ENCODE data around the gene IVD.

The IVD gene

DNA sequence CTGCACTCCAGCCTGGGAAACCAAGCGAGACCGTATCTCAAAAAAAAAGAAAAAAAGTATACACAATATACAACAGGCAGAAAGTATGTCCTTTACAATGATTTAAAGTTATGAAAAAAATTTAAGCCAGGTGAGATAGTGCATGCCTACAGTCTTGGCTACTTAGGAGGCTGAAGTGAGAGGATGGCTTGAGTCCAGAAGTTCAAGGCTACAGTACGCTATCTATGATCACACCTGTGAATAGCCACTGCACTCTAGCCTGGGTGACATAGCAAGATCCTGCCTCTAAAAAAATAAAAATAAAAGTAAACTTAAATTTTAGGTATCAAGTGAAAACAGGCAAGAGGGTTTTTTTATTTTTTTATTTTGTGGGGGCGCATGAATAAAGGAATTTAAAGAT lies 26.2 kb upstream of the IVD start:
- DNase-seq: no peak

DNA sequence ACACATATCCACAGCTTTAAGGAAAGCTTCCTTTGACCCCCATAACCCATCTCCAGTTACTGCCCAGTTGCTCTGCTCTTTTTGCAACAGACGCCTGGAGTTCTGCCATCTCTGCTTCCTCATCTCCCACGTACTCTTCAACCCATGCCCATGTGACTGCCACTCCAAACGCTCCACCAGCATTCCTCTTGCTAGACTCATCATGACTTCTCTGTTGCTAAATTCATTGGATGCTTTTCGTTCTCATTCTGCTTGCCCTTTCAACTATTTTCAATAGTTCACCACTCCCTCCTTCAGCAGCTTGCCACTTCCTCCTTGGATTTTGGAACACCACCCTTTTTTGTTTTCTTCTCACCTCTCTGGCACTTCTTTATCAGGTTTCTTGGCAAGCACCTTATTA lies 25.7 kb upstream of the IVD start:
- DNase-seq: peak; percentile 39

DNA sequence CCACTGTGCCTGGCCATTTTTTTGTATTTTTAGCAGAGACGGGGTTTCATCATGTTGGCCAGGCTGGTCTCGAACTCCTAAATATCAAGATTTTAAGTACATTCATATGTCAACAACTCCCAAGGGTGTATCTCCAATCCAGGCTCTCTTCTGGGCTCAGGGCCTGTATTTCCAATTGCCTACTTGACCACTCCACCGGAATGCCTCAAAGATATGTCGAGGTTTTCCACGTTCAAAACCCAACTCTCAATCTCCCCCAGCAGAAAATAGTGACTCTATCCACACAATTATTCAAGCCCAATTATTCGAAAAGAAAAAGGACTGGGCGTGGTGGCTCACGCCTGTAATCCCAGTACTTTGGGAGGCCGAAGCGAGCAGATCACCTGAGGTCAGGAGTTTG lies 25.0 kb upstream of the IVD start:
- no peak for DNase-seq

DNA sequence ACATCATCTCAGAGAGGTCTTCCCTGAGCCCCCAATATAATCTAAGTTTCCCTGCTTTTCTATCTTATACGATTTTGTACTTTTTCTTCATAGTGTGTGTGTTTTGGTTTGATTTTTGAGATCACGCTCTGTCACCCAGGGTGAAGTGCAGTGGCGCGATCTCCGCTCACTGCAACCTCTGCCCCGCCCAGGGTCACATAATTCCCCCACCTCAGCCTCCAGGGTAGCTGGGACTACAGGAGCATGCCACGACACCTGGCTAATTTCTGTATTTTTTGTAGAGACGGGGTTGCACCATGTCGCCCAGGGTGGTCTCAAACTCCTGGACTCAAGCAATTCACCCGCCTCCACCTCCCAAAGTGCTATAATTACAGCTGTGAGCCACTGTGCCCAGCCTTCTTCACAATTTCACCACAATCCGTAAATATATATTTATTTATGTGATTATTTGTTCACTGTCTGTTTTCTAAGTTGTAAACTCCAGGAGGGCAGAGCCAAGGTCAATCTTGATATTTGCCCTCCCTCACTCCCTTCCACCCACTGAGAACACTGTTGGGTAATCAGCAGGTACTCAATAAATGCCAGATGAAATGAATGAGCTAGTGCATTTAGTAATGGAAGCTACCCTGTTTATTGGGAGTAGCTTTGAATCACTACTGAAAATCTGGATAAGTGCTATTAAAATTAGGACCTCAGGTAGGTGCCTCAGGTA lies 23.6 kb upstream of the IVD start:
- no peak for DNase-seq

DNA sequence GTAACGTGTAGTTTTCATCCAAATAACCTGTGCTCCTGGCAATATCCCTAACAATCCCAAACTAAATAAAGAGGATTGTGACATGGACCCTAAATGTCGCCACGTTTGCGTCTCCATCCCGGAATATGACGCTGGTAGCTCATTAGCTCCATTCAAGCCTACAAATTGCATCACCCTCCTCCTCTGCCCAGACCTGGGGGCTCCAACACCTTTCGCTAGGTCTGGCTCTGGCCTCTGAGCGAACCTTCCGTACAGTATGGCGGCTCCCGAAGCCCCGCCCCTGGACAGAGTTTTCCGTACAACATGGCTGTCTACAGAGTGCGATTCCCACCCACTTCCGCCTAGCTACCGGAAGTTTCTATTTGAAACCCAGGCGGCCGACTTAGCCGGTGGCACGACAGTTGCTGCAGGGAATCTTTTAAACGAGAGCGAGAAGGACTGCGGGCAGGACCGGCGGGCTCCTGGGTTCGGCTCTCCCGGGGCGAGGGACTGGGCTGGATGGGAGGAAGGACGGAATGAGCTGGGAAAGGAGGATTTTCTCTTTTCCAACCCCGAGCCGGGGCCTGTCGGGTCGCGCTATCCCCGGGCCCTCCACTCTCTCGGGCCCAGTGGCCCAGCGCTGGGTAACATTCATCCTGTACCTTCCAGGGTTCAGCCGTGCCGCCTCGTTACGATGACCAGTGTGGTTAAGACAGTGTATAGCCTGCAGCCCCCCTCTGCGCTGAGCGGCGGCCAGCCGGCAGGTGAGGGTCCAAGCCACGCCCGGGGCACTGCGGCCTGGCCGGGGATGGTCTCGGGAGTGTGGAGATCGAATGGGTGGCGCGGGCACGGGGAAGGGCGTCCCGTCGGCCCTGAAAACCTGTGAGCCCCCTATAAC lies 22.8 kb upstream of the IVD start, which contains the start of gene KNSTRN:
TSS of gene KNSTRN (plus strand) at position 142 of the 877 bp plus-strand sequence. CDS start at position 257, 115 bp downstream.
- peak; percentile 69 for DNase-seq

DNA sequence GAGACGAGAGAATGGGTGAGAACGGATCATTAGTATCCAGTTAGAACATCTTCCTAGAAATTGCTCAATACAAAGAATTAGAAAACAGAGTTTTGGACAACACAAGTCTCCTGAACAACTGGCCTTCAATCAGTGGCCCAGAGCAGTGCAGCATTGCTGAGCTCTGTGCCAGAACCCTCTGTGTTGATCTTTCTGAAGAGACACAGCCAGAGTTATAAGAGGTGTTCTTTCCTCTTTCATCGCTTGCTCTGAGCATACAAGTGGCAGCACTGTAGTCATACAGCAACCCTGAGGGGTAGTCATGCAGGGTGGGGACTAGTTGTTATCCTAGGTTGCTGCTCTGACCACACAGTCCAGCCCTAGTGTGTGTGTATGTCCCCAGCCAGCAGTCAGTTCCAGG lies 19.1 kb upstream of the IVD start:
- no peak for DNase-seq

DNA sequence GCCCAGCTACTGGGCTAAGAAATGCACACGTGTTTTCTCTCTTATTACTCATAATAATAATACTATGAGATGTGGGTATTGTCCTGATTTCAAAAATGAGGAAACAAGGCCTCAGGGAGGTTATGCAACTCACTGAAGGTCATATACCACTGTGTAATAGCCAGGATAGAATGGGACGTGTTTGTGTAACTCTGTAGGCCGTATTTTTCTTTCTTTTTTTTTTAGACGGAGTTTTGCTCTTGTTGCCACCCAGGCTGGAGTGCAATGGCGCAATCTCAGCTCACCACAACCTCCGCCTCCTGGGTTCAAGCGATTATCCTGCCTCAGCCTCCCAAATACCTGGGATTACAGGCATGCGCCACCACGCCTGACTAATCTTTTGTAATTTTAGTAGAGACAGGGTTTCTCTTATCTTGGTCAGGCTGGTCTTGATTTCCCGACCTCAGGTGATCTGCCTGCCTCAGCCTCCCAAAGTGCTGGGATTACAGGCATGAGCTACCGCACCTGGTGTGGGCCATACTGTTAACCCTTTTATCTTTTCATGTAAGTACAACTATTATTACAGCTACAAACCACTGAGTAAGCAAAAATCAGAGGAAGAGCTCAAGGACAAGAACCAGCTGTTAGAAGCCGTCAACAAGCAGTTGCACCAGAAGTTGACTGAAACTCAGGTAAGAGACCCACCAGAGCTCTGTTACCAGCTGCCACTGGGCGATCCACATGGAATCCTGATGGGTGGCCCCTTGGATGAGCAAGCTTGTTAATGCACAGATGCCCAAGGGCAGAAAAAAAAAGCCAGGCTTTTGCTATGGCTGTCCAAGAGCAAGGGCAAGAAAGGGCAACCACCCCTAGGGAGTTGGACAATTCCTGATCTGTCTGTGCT lies 16.4 kb upstream of the IVD start:
- no peak for DNase-seq

DNA sequence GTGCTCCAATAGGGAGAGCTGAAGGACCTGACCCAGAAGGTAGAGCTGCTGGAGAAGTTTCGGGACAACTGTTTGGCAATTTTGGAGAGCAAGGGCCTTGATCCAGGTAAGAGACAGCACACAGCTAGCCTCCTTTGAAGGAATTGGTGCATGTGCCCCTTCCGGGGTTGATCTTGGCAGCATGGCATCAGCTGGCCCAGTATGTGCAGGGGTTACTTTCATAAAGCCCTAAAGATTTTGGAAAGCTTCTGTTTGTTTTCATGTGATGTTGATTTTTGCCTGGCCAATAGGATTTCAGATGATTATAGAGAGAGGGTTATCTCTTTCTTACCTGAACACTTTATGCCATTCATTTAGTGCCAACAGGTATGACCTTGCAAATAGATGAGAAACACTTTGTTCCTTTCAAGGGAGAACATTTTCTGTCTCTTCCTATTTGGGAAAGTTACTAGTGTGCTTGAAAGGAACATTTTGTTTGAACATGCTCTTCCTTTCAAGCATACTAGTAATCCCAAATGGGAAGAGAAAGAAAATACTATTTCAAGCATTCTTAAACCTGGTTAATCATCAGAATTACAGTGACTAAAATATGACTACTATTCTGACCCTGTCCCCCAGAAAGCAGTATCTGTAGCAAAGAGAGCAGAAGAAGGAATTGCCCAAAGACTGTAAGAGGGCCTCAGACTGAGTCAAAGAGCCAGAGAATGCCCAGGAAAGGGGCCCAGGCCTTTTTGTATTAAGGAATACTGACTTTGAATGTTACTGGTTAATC lies 15.6 kb upstream of the IVD start:
- DNase-seq: no peak

DNA sequence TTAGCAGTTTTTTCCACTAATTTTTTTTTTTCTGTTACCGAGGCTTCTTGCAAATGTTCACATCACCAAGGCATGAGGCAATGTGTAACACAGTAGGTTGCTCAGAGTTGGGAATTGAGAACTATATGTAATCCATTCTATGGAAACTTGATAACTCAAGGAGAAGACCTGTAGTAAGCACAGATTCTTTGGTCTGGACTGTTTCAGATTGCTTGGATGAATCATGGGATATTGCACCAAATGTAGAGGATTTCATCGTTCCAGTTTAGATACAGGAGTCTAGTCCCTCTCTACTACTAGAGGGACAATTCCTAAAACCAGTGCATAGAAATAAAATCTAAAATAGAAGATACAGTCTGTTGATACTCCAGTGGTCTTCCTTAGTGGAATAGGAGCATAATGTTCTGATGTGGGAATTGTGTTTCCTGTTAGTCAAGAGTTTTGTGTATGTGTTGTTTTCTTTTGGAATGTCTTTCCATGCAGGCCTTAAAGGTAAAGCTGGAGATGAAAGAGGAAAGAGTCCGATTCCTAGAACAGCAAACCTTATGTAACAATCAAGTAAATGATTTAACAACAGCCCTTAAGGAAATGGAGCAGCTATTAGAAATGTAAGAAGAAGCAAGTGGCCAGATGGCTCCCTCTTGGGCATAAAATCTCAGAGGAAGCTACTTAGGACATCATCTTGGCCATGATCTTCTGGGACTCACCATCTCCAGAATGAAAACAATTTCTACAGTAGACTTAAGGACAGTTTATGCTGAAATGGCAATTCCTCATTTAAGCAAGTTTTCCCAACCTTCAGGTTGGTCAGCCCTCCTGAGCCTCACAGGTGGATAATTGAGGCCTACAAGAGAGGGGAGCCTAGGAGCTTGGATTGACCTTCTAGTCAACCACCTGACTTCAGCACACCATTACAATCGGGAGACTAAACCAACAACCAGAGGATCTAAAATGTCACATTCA lies 12.3 kb upstream of the IVD start:
- DNase-seq: no peak

DNA sequence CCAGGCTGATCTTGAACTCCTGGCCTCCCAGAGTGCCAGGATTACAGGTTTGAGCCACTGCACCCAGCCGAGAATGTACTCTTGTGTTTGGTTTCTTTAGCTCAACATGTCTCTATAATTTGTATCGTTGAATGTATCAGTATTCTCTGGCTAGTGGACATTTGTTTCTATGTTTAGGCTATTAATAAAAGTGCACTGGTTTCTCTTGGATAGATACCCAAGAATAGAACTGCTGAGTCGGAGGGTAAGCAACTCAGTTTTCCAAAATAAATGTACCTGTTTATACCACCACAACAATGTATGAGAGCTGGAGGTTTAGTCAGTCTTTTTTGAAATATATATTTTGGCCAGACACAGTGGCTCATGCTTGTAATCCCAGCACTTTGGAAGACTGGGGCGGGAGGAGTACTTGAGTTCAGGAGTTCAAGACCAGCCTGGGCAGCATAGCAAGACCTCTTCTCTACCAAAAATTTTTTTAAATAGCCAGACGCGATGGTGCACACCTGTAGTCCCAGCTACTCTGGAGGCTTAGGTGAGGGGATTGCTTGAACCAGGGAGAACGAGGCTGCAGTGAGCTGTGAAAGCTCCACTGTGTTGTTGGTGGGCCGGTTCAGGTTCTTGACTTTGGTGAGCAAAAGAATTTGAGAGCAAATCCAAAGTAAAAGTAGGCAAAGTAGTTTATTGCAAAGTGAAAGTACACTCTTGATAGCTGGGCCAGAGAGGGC lies 7.7 kb upstream of the IVD start:
- no peak for DNase-seq

DNA sequence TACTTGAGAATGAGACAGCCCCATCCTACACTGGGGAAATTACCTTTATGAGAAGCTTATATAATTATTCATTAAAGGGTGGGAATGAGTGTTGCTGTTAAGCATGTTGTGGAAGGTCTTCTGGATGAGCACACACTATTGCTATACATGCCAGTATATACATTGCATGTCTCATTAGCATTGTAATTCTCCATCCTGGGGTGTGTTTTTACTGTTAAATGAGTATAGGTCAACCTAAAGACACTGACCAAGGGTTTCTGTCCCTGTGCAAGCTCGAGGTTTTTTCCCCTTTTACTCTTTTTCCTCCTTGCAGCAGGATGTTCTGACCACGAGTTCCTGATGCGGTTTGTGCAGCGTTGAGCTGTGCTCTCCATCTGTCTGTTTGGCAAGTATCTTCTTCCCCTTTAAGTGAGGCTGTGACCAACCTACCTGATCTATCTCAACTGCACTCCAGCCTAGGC lies 7.2 kb upstream of the IVD start:
- DNase-seq: no peak

DNA sequence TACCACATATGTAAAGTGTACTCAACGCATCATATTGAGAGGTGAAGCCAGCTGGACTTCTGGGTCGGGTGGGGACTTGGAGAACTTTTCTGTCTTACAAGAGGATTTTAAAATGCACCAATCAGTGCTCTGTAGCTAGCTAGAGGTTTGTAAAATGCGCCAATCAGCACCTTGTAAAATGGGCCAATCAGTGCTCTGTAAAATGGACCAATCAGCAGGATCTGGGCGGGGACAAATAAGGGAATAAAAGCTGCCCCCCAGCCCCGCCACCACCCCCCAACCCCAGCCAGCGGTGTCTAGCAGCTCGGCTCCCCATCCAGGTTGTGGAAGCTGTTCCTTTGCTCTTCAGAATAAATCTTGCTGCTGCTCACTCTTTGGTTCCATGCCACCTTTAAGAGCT lies 6.2 kb upstream of the IVD start:
- DNase-seq: no peak

DNA sequence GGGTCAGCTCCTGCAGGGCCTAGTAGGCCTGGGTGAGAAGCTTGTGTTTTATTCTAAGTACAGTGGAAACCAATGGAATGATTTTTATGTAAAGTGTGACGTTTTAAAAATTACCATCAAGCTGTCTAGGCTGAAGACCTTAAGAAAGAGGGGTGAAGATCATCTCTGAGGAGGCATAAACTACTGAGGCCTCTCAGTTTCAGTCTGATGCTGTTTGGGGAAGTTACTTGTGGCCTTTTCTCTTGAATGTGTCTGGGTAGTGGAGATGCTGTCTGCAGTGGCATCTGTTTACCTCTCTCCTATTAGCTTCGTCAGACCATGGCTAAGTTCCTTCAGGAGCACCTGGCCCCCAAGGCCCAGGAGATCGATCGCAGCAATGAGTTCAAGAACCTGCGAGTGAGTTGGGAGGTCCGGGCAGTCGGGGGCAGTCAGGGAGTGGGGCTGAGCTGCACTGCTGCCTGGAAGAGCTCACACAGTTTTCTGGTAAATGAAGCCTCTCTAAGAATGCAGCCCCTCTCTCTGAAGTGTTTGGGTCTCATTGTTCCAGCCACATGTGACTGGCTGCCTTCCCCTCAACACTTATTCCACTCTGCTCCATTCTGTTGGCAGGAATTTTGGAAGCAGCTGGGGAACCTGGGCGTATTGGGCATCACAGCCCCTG lies 1.9 kb downstream of the IVD start:
- no peak for DNase-seq

DNA sequence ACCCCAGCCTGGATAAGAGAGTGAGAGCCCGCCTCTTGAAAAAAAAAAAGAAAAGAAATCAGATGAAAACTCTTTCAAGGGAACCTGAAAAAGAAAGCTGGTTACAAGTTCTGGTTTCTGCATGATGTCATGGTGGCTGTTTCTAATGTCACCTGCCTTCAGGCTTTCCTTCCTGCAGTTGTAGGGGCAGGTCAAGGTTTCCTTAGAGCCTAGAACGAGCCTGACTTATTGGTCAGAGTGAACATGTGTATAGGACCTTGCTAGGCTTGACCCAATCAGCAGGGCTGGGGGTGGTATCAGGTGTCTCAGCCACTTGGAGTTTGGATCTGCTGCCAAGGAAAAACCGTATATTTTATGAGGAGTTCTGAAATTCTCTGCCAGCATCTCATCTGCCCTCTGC lies 3.8 kb downstream of the IVD start:
- DNase-seq: no peak

DNA sequence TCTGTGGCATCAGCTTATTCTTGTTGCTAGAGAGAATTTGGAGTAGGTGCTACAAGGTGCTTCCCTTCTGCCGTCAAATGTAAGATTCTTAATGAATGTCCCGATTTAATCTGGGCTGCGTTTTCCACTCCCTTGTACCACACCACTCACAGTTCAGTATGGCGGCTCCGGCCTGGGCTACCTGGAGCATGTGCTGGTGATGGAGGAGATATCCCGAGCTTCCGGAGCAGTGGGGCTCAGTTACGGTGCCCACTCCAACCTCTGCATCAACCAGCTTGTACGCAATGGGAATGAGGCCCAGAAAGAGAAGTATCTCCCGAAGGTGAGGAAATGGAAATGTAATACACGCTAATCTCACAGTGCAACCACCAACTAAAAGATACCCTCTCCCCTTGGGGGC lies 4.9 kb downstream of the IVD start:
- no peak for DNase-seq

DNA sequence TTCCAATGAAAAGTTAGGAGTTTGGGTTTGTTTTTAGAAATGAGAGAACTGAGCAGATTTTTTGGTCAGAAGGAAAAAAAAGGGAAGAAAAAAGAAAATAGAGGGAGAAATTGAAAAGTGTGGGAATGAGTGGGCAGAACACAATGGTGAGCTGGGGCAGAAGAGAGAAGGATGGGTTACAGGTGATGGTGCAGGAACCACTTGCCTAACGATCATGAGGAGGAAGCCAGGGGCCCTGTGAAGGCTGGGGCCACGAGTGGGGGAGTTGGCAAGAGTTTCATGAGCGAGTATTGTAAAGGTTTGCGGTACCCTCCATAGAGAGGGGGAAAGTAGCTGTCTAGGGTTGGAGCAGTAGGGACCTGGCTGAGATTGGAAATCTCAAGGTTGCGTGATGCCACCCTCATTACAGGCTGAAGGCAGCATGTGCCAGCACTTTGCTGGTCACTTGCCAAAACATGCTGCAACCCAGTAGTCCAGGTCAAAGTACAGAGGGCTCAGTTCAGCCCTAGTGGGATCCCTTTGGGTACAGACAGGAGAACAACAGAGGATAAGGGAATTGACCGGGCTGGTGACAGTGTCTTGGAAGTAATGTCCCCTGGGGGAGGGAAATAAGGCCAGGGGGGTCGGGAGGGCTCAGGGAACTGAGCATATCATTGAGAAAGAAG lies 6.6 kb downstream of the IVD start:
- no peak for DNase-seq

DNA sequence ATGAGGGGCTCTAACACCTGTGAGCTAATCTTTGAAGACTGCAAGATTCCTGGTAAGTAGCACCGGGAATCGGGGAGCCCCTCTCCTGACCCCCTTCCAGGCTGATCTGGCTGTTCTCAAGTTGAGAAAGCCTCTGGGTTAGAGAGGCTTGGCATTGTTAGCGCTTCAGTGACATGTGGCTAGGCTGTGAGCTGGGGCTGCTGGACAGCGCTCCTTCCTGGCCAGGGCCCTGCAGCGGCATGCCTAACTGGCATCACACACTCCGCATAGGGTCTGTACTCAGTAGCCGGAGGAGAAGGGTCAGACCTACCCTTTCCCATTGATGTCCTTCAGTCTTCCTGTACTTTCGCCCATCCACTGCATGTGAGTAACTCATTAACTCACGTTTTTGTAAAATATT lies 7.4 kb downstream of the IVD start:
- DNase-seq: no peak

DNA sequence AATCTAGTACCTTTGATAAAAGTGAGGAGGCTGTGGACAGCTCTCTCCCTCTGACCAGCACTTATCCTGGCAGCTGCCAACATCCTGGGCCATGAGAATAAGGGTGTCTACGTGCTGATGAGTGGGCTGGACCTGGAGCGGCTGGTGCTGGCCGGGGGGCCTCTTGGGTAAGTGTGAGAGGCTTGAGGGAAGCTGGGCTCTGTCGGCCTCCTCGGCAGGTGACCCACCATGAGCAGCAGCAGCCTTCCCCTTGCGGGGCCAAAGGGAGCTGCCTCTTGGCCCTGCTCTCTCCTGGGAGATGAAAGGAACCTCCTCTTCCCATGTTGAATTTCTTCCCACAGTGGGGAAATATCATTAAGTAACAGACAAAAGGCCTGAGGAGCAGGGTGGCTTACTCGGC lies 9.2 kb downstream of the IVD start:
- DNase-seq: no peak

DNA sequence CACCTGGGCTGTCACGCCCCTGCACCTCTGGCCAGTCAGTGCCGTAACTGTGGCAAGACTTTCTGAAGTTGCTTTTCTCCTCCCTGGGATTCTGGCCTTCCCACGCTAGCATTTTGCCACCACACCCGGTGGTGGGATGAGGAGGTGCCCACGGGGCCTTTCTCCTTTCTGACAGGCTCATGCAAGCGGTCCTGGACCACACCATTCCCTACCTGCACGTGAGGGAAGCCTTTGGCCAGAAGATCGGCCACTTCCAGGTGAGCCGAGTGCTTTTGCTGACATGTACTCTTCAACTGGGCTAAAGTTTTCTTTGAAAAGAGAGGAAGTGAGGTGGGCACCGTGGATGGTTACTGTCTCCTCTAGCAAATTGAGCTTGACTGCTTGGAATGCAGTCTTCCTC lies 9.6 kb downstream of the IVD start:
- DNase-seq: no peak

Measured in NCI-H2029 (cell line).